ENCODE measurements around the gene KIAA0753.

KIAA0753 gene

DNA sequence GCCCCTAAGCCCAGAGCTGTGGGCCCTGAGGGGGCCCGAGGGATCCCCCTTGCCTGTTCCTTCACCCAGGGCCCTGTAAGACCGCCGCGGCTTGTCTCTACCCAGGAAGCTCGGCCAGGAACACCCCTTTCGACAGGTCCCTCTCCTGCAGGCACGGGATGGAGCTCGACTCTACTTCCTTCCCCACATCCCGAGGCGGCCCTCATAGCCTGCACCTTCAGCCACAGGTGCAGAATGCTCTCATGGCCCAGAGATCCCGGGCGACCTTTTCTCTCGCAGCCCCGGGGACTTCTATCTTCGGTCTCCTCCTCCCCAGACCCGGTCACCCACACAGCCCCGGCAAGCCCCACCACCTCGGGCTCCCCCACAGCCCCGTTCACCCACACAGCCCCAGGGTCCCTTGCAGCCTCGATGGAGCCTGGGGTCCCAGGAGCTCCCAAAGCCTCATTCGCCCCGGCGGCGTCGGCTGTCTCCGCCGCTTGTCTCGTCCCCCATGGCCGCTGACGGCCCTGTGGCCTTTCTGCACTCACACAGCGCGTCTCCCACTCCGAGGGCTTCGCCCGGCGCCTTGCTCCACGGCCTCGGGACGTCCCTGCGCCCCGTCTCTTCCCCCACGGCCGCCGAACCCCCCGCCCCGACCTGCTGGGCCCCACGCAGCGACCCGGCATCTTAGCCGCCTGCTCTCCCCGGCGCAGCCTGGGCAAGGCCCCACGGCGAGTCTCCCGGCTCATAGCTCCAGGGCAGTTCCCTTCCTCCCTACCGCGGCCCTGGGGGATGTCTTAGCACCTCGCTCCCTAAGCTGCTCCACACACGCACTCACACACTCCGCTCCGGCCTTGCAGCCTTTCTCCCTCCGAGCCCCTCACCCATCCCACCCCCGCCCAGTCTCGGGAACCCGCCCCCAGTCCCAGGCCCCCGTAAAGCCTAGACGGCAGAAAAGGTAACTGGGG lies 650 bp downstream of the KIAA0753 start:
- DNase-seq, result peak; percentile 56

DNA sequence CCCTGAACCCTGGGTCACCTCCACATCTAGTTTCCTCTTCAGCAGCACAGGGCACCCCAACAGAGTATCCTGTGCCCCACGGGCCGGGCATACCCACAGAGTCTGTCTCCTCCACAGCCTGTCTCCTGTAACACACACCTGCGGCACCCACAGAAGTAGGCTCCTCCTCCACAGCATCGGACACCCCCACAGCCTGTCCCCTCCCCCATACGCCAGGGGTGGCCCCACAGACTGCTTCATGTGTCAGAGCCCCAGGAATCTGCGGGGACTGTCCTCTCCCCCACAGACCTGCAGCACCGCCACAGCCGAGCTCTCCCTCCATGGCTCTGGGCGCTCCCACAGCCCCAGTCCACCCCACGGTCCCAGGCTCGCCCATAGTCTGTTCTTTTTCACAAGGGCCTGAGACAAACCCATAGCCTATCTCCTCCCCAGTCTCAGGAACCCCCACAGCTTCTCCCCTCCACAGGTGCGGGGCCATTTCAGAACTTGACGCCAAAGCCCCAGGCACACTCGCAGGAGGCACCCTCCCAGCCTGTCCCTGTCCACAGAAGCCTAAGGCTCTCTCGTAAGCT lies 1.4 kb downstream of the KIAA0753 start:
- no peak for DNase-seq

DNA sequence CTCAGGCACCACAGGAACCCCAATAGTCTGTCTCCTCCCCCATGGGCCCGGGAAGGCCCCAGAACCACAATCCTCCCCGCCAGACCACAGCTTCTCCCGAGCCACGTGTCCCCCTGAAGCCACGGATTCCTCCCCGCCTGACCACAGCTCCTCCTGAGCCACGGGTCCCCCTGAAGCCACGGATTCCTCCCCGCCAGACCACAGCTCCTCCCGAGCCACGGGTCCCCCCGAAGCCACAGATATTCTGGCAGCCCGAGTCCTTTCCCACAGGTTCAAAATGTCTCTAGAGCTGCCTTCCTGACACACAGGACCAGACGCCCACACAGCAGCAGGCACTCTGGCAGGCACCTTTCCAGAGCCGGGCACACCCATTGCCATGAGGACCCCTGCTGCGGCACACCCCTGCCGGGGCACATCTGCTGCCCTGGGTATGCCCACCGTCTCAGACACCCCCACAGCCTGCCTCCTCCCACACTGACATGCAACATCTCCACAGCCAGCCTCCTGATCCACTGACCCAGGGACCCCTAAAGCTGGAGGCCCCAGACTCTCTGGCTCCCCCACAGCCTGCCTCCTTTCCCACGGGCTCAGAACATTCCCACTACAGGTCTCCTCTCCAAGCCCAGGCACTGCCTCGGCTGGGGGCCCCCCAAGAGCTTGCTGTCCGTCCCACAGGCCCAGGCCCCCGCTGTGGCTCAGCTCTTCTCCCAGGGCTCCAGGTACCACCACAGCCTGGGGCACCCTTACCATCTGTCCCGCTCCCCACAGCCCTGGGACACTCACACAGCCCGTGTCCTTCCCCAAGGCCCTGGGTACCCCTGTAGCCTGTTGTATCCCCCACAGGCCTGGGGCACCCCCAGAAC lies 2.2 kb downstream of the KIAA0753 start:
- no peak for DNase-seq

DNA sequence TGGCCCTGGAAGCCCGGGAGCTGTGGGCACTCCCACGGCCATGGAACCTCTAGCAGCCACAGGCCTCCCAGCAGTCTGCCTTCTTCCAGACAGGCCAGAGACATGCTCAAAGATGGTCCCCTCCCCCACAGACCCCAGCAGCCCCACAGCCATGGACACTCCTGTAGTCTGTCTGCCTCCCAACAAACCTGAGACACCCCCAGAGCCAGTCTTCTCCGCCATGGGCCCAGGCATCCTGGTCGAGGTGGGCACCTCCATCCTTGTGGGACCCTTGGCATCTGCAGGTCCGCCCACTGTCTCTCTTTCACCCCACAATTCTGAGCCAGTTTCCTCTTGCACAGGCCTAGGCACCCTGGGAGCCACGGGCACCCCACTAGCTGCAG lies 3.1 kb downstream of the KIAA0753 start:
- DNase-seq, result no peak

DNA sequence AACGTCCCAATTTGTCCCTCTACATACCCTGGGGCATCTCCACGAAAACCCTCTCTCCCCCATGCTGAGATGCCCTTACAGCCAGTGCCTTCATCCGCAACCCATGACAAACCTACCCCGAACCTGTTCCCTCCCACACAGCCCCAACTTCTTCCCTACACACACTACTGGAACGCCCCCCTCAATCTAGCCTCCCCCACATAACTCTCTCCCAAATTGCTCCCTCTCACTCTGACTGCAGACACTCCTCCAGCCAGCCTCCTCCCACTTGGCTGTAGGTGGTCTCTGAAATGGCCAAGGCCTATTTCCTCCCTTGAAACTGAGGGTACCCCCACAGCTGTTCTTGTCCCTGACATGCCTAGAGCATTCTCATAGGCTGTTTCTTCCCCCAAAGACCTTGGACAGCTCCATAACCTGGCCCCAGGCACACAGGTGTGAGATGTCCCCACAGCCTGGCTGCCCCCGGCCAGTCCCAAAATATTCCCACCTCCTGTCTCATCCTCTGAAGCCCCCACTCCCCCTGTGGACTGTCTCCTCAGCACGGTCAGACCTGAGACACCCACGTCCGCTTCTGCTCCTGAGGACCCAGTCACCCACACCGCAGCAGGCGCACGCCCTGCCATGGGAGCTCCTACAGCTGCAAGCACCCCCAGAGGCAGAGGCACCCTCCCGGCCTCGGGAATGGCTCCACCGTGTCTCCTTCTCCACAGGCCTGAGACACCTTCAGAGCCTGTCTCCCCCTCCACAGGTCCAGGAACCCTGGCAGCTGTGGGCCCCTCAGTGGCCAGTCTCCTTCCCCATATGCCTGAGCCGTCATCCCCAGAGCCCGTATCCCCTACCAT lies 3.7 kb downstream of the KIAA0753 start:
- DNase-seq, result no peak

DNA sequence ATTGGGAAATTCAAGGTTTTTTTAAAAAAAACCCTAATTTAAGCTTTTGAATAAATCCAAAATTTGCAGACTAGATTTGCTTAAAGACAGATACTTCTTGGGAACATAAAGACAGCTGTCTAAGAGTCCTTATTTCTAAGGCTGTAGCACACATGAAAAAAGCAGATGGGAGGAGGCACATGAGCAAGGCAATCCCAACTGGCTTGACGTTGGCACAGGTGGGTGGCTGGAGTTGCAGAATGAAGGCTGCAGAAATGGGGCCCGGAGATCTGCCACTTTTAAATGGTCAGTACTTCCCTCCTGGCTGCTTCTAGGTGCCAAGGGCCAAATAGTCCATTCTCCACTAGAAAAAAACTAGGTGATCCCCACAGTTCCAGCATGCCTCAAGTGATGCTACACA lies 4.4 kb downstream of the KIAA0753 start:
- DNase-seq, result no peak

DNA sequence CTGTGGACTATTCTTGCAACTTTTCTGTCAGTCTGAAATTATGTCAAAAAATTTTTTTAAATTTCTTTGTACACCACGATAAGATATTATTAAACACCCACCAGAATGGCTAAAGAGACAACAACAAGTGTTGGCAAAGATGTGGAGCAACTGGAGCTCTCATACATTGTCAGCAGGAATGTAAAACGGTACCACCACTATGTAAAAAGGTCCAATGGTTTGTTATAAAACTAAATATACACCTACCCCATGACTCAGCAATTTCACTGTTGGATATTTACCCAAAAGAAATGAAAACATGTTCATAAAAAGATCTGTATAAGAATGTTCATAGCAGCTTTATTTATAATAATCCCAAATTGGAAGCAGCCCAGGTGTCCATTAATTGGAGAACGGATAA lies 7.2 kb downstream of the KIAA0753 start:
- no peak for DNase-seq

DNA sequence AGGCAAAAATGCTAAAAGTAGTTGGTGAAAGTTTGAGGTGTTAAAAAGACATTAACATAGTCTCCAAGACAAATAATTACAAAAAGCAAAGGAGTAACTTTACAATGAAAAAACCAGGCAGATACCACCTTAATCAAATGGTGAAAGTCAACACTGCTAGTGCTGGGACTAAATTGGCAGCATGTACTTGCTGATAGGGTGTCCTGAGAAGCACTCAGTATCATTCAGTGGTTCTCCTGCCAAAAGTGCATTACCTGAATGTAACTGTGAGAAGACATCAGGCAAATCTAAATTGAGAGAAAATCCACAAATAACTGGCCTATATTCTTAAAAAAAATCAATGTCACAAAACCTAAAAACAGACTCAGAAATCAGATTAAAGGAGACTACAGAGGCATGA lies 8.0 kb downstream of the KIAA0753 start:
- DNase-seq, result no peak

DNA sequence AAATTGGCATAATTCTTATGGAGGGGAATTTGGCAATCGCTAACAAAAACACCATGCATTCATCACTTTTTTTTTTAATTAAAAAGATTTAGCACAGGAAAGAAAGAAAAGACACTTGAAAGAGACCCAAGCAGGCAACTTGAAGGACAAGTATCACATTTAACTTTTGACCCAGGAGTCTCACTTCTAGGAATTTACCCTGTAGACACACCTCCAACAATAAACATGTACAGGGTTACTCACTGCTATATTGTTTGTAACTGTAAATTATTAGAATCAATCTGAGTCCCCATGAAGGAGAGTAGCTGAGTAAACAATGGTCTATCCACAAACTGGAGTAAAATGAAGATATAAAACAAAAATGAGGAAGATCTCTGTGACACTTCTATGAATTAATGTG lies 10.1 kb downstream of the KIAA0753 start:
- DNase-seq, result no peak

DNA sequence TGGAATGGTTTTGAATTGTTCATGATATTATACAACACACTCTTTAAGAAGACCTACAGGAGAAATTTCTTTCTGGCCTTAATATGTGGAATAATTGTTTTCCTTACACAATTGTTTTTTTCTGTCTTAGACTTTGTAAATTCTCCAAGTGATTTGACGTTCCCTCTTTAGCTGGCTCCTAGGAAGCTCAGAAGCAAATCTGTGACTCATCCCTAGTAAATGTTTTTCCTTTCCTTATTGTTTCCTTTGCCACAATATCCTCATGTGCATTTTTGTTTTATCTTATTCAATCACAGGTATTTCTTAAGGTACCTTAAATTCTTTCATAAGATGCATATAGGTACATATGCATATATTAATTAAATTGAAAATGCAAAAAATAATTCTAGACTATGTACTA lies 13.5 kb downstream of the KIAA0753 start:
- DNase-seq, result no peak

DNA sequence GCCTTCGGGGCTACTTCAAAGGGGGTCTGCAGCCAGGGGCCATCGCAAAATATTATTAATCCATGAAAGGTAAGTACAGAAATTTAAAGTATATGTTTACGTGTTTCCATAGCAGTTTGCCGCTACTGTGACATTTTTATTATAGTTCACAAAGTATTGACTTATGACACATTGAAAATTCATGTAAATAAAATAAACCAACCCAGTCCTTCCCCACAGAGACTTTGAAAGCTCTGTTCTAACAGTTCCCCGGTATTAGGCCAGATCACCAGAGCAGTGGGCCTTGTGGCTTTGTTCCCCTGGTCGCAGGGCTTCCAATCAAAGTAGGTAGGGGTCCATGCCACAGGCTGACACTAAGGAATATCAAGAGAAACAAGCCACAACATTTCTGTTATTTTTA lies 13.9 kb downstream of the KIAA0753 start:
- DNase-seq, result no peak

DNA sequence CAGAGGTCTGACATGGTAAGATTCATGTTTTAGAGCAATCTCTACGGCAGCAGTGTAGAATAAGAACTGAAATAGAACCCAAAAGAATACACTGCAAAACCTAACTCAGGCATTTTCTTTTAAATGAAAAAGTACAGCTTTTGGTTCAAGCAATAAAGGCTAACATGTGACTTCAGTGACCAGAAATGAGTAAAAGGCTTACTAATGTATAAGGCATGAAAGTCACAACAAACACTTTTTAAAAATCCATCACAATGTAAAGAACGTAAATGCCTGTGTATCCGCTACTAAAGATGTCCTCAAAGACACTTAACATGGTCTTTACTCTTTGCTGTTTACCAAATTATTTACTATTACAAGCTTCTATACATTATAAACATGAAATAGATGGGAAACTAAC lies 16.6 kb downstream of the KIAA0753 start:
- DNase-seq, result no peak

DNA sequence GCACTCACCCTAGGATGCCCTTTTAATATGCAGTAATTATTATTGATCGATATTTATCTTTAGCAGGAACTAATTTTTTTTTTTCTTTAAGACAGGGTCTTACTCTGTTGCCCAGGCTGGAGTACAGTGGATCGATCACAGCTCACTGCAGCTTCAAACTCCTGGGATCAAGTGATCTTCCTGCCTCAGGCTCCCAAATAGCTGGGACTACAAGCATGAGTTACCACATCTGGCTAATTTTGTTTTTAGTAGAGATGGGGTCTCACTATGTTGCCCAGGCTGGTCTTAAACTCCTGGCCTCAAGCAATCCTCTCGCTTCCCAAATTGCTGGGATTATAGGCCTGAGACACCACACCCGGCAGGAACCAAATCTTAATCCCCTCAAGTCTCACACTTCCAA lies 29.3 kb downstream of the KIAA0753 start:
- DNase-seq, result no peak

DNA sequence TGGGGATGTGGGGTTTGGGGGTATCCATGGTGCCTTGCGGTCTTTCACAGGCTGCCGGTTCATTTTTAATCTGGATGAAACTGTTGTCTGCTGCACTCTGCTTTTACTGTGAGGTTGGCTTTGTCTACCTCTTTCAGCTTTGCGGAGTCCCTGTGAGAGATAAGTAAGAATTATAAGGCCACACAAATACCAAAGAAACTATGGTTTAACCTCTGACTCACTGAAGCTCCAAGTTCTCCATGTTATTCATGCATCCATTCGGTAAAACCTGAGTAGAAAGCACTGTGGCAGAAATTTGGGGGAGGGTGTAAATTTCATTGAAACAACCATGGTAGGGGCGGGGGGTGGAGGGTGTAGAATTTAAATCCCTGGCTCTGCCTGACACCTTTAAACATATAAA lies 30.5 kb downstream of the KIAA0753 start:
- no peak for DNase-seq

DNA sequence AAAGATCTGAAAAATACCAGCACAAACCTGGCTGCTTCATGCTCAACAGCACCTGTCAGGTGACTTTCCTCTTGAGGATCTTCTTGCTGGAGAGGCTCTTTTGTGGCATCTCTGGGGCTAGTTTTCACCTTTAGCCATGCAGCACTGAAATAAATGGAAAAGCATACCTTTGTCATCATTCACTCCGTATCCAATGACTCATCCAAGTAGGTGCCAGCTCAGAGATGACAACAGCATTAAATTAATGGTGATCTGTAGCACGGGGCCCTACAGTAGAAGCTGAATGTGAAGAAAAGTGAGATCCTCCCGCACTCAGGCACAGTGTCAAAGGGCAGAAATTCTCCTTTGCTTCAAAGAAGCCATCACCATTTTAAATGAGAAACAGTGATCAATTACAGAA lies 32.2 kb downstream of the KIAA0753 start:
- DNase-seq, result no peak

DNA sequence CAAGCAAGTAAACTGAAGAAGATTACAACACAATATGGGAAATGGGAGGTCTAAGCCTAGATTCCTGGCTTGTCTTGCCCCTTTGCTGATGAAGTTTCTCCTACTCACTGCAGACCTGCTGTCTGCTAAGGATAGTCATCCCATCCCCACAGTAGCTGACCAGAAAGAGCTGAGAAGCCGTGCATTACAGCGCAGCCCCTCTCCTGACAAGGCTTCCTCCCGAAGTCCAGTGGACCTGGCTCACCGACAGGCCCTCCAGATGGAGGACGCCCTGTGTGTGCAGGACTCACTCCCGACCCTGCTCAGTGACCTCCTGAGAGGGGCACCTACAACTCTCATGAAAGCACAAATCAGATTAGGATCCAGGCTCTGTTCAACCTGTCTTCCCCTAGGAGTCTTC lies 35.4 kb downstream of the KIAA0753 start:
- no peak for DNase-seq

DNA sequence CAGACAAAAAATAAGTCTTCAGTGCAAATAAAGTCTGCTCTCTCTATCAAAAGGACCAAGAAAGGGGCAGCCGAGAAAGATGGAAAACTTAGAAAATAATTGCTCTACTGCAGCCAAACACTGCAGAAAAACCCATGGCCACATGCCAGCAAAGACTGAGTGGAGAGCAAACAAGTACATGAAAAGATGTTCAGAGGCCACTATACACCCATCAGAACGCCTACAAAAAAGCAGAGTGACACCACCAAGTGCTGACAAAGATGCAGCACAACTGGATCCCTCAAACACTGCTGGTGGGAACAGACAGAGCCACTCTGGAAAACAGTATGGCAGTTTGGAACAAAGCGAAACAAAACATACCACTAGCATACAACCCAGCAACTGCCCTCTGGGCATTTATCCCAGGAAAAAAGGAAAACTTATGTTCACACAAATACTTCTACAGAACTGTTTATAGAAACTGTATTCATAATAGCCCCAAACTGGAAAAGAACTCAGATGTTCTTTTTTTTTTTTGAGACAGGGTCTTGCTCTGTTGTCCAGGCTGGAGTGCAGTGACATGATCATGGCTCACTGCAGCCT lies 36.7 kb downstream of the KIAA0753 start:
- DNase-seq, result no peak

DNA sequence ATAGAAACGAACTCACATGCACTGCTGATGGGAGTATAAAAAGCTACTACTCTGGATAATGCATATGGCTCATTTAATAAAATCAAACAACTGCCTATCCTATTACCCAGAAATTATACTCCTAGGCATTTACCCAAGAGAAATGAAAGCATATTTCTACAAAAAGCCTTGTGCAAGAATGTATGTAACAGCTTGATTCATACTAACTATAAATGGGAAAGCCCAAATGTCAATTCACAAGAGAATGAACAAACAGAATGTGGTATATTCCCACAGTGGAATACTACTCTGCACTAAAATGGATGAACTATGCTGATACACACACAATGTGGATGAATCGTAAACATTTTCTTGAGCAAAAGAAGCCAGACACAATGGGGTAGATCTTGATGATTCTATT lies 38.4 kb downstream of the KIAA0753 start:
- DNase-seq, result no peak

DNA sequence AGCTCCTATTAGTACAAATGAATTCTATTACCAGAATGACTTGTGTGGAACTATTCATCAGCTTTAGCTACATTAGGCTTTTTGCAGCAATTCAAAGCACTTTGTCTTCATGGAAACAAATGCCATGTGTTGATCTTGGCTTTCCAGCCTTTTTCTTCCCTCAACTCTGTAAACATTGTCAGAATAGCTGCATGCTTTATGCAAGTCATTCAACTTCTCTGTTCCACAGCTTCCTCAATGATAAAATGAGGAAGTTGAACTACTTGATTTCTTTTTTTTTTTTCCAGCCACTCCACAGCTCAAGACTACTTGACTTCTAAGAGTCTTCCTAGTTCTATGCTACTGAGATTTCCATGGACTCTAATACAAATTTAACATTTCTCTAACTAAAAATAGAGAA lies 41.1 kb downstream of the KIAA0753 start:
- no peak for DNase-seq

DNA sequence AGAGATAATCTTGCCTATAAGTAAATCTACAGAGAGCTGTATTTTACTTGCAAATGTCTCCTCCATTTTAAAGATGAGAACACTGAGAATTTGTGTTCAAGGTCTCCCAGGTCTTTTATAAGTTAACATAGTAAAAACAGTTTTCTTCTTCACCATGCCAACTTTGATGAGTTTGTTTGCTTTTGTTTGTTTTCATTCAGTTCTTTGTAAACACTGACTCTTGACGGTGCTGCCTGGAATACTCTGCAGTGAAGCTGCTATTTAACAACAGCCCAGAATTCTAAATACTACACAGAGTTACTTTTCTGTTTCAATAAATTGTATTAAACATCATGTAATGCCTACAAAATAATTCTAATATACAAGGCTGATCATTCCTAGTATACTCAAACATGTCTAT lies 42.8 kb downstream of the KIAA0753 start:
- no peak for DNase-seq

DNA sequence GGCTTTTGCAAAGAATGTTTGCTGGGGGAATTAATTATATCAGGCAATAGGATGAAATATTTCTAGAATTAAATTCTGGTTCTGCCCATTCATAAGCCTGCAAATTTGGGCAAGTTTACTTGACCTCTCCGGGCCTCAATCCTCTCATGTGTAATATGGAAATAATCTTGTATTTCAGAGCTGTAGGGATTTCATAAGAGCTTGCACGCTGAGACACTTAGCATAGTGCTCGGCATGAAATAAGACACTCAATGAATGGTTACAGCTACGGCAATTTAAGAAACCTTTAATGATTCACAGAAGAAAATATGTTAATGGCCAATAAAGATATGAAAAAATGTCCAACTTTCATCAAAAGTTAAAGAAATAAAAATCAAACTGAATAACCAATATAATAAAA lies 43.6 kb downstream of the KIAA0753 start:
- no peak for DNase-seq

DNA sequence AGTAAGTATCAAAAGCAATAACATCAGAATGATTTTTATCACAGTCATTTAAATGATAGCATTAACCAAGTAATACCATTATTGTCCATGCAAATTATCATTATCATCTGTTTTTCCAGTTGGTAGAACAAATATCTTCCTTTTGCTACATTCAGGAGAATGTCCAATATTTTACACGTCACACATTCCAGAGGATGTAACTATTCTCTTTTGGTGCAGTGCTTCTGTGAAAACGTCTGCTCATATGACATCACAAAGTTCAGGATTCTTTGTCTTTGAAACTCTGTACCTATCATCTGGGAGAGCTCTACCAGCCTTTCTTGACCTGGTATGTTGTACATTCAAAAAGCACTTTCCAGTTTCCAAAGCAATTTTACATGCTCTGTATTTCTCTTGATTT lies 44.0 kb downstream of the KIAA0753 start:
- DNase-seq, result no peak
